ENCODE measurements around the gene HDDC2.

DNA sequence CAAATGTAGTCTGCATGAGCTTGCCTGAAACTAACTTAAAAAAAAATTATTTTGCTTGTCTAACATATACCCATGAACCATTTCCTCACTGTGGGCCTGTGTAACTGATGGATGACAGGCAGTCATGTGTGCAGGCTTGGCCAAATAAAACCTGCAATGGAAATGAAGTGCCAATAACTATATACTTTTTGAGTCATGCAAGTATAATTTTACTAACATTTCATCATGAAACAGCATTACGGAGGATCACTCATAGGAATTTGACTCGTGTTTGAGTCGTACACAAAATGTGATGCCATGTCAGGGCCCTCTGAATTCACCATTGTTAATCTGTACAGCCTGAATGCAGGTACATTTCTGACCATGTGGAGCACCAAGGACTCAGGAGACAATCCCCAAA, 46.6 kb downstream of the HDDC2 start:
- TF ChIP-seq EP300 (IDR thresholded peaks at IDR 0.05) (no peak), POLR2A (IDR thresholded peaks at IDR 0.05) (no peak)
- TF ChIP-seq, protein P1, sequence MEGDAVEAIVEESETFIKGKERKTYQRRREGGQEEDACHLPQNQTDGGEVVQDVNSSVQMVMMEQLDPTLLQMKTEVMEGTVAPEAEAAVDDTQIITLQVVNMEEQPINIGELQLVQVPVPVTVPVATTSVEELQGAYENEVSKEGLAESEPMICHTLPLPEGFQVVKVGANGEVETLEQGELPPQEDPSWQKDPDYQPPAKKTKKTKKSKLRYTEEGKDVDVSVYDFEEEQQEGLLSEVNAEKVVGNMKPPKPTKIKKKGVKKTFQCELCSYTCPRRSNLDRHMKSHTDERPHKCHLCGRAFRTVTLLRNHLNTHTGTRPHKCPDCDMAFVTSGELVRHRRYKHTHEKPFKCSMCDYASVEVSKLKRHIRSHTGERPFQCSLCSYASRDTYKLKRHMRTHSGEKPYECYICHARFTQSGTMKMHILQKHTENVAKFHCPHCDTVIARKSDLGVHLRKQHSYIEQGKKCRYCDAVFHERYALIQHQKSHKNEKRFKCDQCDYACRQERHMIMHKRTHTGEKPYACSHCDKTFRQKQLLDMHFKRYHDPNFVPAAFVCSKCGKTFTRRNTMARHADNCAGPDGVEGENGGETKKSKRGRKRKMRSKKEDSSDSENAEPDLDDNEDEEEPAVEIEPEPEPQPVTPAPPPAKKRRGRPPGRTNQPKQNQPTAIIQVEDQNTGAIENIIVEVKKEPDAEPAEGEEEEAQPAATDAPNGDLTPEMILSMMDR (IDR thresholded peaks at IDR 0.05), result no peak
